Fibroblast of villous mesenchyme (primary cell): ENCODE measurements around the gene PBX1. TPM values are rescaled to one million over a fixed set of nuclear protein-coding genes. Genes with fewer than 3 reads are reported as not detected.
A peak's percentile ranks its signal among the peaks of the same experiment; 100 is the strongest.

Experiments
- DNase-seq: peaks from one replicate; pipeline ENCODE4 v3.0.0-alpha.2; 2010; ENCODE audit warnings: low read depth
- H3K4me3 ChIP-seq: 2 replicates; pipeline ENCODE4 v1.5.1; 2011; ENCODE audit warnings: low read depth, mild to moderate bottlenecking, low read length
- total RNA-seq: library from RNA; depleted of rRNA; stranded (reverse); fragments of >200 nt; gene quantifications from 2 replicates; pipeline ENCODE4 v1.2.3, GENCODE V29; 2012
- TF ChIP-seq, protein P1 (sequence below): IDR thresholded peaks from 2 replicates; pipeline ENCODE4 v1.5.1; 2012; ENCODE audit warnings: low read depth, mild to moderate bottlenecking, low read length; ENCODE audit not compliant: insufficient read depth

The PBX1 gene
- total RNA-seq, 1 donor: 67.4 TPM

DNA sequence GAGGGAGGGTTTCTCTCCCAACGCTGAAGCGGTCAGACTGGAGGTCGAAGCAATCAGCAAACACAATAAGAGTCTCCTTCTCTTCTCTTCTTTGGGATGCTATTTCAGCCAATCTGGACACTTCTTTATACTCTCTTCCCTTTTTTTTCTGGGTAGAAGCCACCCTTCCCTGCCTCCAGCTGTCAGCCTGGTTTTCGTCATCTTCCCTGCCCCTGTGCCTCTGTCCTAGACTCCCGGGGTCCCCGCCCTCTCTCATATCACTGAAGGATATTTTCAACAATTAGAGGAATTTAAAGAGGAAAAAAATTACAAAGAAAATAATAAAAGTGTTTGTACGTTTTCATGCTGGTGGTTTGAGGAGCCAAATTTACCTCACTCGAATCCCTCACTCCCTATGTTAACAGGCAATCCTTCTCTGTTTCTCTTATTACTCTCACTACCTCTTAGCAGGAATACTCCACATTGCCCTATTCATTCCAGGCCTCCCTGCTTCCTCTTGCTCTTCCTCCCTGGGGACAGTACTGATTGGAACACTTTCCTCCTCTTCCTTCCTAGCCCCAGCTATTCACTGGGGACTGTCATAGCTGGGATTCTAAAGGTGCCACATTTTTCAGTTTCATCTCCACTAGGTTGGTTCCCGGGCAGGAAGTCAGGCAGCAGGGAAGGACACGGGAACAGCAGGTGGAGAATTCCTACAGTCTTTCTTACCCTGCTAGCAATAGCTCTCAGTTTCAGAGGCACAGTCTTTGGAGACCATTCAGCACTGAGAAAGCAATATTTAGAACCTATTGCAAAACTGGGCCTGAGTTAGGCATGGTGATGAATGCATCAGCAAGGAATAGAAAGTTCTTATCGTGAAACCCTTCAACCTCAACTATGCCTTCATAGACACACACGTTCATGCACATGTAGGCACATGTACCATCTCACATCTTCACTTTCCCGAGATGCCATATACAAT lies 288.0 kb downstream of the PBX1 start:
- no peak overlapping the region for H3K4me3 ChIP-seq
- TF ChIP-seq, protein P1, sequence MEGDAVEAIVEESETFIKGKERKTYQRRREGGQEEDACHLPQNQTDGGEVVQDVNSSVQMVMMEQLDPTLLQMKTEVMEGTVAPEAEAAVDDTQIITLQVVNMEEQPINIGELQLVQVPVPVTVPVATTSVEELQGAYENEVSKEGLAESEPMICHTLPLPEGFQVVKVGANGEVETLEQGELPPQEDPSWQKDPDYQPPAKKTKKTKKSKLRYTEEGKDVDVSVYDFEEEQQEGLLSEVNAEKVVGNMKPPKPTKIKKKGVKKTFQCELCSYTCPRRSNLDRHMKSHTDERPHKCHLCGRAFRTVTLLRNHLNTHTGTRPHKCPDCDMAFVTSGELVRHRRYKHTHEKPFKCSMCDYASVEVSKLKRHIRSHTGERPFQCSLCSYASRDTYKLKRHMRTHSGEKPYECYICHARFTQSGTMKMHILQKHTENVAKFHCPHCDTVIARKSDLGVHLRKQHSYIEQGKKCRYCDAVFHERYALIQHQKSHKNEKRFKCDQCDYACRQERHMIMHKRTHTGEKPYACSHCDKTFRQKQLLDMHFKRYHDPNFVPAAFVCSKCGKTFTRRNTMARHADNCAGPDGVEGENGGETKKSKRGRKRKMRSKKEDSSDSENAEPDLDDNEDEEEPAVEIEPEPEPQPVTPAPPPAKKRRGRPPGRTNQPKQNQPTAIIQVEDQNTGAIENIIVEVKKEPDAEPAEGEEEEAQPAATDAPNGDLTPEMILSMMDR: no peak
- DNase-seq: no peak

DNA sequence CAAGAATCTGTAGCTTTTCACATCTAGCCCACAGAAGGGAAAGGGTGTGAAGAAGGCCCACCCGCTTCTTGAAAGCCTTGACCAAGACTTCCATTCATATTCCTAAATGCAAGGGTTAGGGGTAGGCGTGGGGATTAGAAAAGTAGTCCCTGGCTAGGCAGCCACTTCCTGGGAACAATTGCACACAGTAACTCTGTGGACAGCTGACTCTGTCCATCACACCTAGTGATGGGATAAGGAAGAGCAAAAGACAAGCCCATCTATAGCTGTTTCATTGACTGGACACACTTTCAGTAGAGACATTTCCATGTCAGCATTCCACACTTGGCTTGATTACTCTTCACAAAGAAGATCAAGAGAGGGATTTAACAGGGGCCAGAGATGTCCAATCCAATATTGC lies 294.2 kb downstream of the PBX1 start:
- no peak for DNase-seq
- TF ChIP-seq, protein P1: no peak
- no peak overlapping the region for H3K4me3 ChIP-seq

DNA sequence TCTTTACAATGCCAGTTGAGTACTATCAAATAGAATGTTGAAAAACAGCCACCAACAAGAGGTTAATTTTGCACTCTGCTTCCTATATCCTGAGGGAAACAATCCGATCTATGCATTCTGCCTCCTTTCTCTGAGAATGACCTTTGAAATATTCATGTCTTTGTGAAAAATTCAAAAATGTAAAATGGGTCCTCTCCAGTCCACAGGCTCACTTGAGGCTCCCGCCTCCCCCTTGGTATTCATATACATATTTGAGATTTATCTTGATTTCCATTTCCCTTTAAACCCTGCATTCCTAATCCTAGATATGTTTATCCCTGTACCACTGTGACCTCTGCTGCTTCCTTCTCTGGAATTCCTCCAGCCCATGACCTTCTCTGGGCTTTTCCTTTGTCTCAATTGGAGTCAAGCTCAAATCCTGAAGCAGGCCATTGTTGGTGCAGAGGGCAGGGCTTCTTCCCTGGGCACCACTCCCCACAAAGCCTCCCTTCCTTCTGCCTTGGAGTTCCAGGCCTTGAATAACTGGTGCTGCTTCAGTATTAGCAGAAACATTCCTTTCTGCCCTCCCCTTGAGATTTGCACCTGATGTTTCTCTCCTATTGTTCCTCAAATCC lies 296.8 kb downstream of the PBX1 start:
- no peak overlapping the region for H3K4me3 ChIP-seq
- TF ChIP-seq, protein P1: no peak
- DNase-seq: no peak

DNA sequence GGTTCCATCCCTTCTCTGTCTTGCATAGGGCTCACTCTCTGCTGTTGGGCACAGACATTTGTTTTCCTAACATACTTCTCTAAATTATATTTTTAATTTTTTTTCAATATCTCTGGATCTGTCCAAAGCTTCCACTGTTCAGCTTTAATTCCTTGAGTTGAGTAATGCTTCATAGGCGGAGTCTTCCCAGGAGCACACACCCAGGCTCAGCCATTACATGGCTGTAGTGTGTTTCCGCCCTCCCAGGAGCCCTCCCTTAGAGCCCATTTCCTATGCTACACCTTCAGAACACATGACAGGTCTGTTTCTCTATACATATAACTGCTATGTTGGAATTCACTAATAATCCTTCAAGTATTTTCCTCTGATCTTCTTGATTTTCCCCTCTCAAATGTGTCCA lies 297.4 kb downstream of the PBX1 start:
- DNase-seq: no peak
- TF ChIP-seq, protein P1: no peak
- no peak overlapping the region for H3K4me3 ChIP-seq

DNA sequence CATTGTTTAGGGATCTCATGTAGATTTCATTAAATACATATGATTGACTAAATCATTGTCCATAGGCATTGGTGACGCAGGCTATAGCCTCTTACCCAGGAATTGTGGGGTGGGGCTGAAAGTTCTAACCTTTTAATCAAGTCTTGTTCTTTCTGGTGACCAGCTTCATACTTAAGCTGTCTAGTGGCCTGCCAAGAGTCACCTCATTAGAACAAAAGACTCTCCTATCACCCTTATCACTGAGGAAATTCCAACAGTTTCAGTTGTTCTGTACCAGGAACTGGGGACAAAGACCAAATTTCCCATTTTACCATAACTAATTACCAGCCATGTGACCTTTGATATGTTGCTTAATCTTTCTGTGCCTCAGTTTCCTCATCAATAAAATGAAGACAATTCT lies 298.5 kb downstream of the PBX1 start:
- TF ChIP-seq, protein P1: no peak
- DNase-seq: no peak
- no peak overlapping the region for H3K4me3 ChIP-seq

DNA sequence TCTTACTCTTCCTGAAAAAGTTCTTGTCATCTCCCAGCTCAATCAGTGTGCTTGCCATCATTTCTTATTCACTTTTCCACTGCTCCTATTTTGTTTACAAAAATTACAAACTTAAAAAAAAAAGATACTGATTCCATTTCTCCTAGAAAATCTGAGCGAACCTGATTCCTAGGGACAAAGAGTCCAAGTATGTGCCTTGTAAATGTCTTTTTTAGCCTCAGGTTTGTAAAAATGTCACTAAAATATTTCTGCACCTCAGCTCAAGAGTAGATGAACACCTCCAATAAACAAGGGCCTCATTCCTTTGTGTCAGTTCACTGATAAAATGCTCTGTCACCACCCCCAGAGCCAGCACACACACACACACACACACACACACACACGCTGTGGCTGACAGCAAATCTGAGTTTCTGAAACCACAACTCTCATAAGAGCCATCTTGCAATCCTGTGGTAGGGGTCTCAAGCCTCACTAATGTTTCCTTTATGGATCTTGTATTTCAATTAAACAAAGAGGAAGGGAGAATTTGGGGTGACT lies 299.2 kb downstream of the PBX1 start:
- peak; percentile 12 for DNase-seq
- TF ChIP-seq, protein P1: no peak
- no peak overlapping the region for H3K4me3 ChIP-seq
